K562 (cell line): ENCODE data around the gene TMEM191C. TPM values are rescaled to one million over a fixed set of nuclear protein-coding genes. Genes with fewer than 3 reads are reported as not detected.
A peak's percentile ranks its signal among the peaks of the same experiment; 100 is the strongest.

Experiments
- CBX1 ChIP-seq: sonication (generic); IDR thresholded peaks from 2 replicates; pipeline ENCODE4 v1.6.1; 2016; ENCODE audit warnings: antibody characterized with exemption, low read depth, mild to moderate bottlenecking
- ESRRB ChIP-seq: fragments of 250-450 bp; sonication (Bioruptor Pico); IDR thresholded peaks from 2 replicates; pipeline ENCODE4 v1.5.0; 2020; ENCODE audit warnings: mild to moderate bottlenecking, moderate library complexity, borderline replicate concordance
- FOXA3 ChIP-seq, 2 experiments: fragments of 450-650 bp in 1 of 2; sonication (generic) in 1 of 2; formaldehyde crosslinking; IDR thresholded peaks in 1 of 2; conservative IDR thresholded peaks in 1 of 2; 2 replicates each; pipeline versions ENCODE4 v1.4.0 to v1.8.0; 2020 to 2022; ENCODE audit warnings: mild to moderate bottlenecking in 2 of 2, missing genetic modification reagents in 1 of 2
- FOXO4 ChIP-seq: fragments of 450-650 bp; formaldehyde crosslinking; IDR thresholded peaks from 2 replicates; pipeline ENCODE4 v1.4.0; 2020; ENCODE audit warnings: mild to moderate bottlenecking, moderate library complexity
- FOXP1 ChIP-seq: sonication (generic); formaldehyde crosslinking; IDR thresholded peaks from 2 replicates; pipeline ENCODE4 v1.8.0; 2022; ENCODE audit warnings: mild to moderate bottlenecking, missing genetic modification reagents
- GATAD2A ChIP-seq: fragments of 450-650 bp; IDR thresholded peaks from 2 replicates; pipeline ENCODE4 v1.6.1; 2017
- HMG20A ChIP-seq: fragments of 450-650 bp; formaldehyde crosslinking; conservative IDR thresholded peaks from 2 replicates; pipeline ENCODE4 v1.4.0; 2020; ENCODE audit warnings: mild to moderate bottlenecking, mixed read lengths
- NKRF ChIP-seq: fragments of 450-650 bp; IDR thresholded peaks from 2 replicates; pipeline ENCODE4 v1.6.1; 2016; ENCODE audit warnings: borderline replicate concordance
- RBM34 ChIP-seq: fragments of 200-400 bp; formaldehyde crosslinking; IDR thresholded peaks from 2 replicates; pipeline ENCODE4 v1.6.1; 2018; ENCODE audit warnings: low read length, borderline replicate concordance; ENCODE audit not compliant: insufficient read depth
- TAF15 ChIP-seq: fragments of 200-400 bp; formaldehyde crosslinking; IDR thresholded peaks from 2 replicates; pipeline ENCODE4 v1.6.1; 2017; ENCODE audit warnings: mild to moderate bottlenecking, low read depth, low read length, moderate library complexity
- TFAP4 ChIP-seq: sonication (generic); formaldehyde crosslinking; IDR thresholded peaks from 2 replicates; pipeline ENCODE4 v1.8.0; 2022; ENCODE audit warnings: missing genetic modification reagents, mild to moderate bottlenecking, moderate library complexity, borderline replicate concordance
- TRIM28 ChIP-seq: fragments of 450-650 bp; IDR thresholded peaks from 2 replicates; pipeline ENCODE4 v1.6.1; 2017
- TSHZ1 ChIP-seq: fragments of 250-450 bp; sonication (Bioruptor Pico); IDR thresholded peaks from 2 replicates; pipeline ENCODE4 v1.4.0; 2020; ENCODE audit warnings: mild to moderate bottlenecking, moderate library complexity
- VEZF1 ChIP-seq: fragments of 200-800 bp; sonication (Bioruptor generic); IDR thresholded peaks from 2 replicates; pipeline ENCODE4 v1.6.1; 2017; ENCODE audit warnings: missing genetic modification characterization, missing compliant biosample characterization
- ZFP30 ChIP-seq: fragments of 250-450 bp; sonication (Bioruptor Pico); IDR thresholded peaks from 2 replicates; pipeline ENCODE4 v1.8.0; 2022; ENCODE audit warnings: moderate library complexity, mild to moderate bottlenecking, inconsistent platforms, borderline replicate concordance
- ZKSCAN8 ChIP-seq: fragments of 200-800 bp; sonication (Bioruptor generic); IDR thresholded peaks from 2 replicates; pipeline ENCODE4 v1.6.1; 2016; ENCODE audit warnings: missing genetic modification characterization, missing compliant biosample characterization
- ZNF253 ChIP-seq: fragments of 250-450 bp; sonication (Bioruptor Pico); conservative IDR thresholded peaks from 2 replicates; pipeline ENCODE4 v1.6.1; 2021; ENCODE audit warnings: mild to moderate bottlenecking
- ZNF384 ChIP-seq: IDR thresholded peaks from 2 replicates; pipeline ENCODE4 v1.6.1; 2012; ENCODE audit warnings: low read depth, low read length, improper control_type of control experiment
- ZNF444 ChIP-seq: fragments of 250-450 bp; sonication (Bioruptor Pico); IDR thresholded peaks from 2 replicates; pipeline ENCODE4 v1.4.0; 2020; ENCODE audit warnings: mild to moderate bottlenecking, moderate library complexity
- polyA plus RNA-seq, 8 experiments: library from polyadenylated mRNA; depleted of rRNA in 4 of 8; stranded (reverse) in 5 of 8; unstranded in 3 of 8; fragments of >200 nt; fragmentation: Nextera tagmentation in 2 of 8; fragmentation: Illumina TruSeq in 1 of 8; extraction: Ambion mirVana in 2 of 8; extraction: Trizol in 1 of 8; gene quantifications; 2 replicates each; pipeline versions ENCODE4 v1.2.1 to v1.2.3, GENCODE V29; 2011 to 2014; ENCODE audit warnings: inconsistent platforms in 1 of 8, missing spikeins in 1 of 8
- total RNA-seq, 7 experiments: library from RNA; depleted of rRNA in 6 of 7; stranded (reverse); fragments of >200 nt in 6 of 7; fragmentation: Illumina TruSeq in 2 of 7; extraction: Trizol in 2 of 7; gene quantifications; 2 replicates each; pipeline versions ENCODE4 v1.2.1 to v1.2.3, GENCODE V29; 2011 to 2021; ENCODE audit warnings: low replicate concordance in 1 of 7

Gene TMEM191C
- total and polyA plus RNA-seq, 9 of the 15 experiments (the other 6 are each of a cell fraction or from before 2014, with no cell fraction given) = 0.15 to 7.1 (median 1.1) TPM

GRCh38 chr22:21450320-21450831 lies 16.8 kb upstream of the TMEM191C start (continued):
- TF ChIP-seq VEZF1 (CRISPR knock-in tag) (no peak), FOXA3 (CRISPR knock-in tag; conservative IDR thresholded peaks at IDR 0.05 in 1 of 2, IDR thresholded peaks at IDR 0.05 in 1 of 2) (peak in 1 of 2 experiments; percentile 13; a peak in 1 of 4 replicates), ZNF444 (CRISPR knock-in tag) (no peak), TFAP4 (CRISPR knock-in tag) (no peak), TAF15 (no peak), HMG20A (CRISPR knock-in tag) (no peak), NKRF (no peak), ESRRB (CRISPR knock-in tag) (no peak), GATAD2A (no peak), TSHZ1 (CRISPR knock-in tag) (no peak), RBM34 (no peak), CBX1 (no peak), ZNF384 (no peak), ZNF253 (CRISPR knock-in tag) (no peak), FOXP1 (no peak), ZFP30 (no peak), FOXO4 (CRISPR knock-in tag) (no peak), ZKSCAN8 (CRISPR knock-in tag) (no peak), TRIM28 (no peak)
